Fibroblast of villous mesenchyme (primary cell): ENCODE measurements around the gene KMT2B. TPM values are rescaled to one million over a fixed set of nuclear protein-coding genes. Genes with fewer than 3 reads are reported as not detected.

ENCODE experiments used
- DNase-seq: peaks from one replicate; pipeline ENCODE4 v3.0.0-alpha.2; 2010; ENCODE audit warnings: low read depth
- H3K4me3 ChIP-seq: 2 replicates; pipeline ENCODE4 v1.5.1; 2011; ENCODE audit warnings: low read depth, mild to moderate bottlenecking, low read length
- total RNA-seq: library from RNA; depleted of rRNA; stranded (reverse); fragments of >200 nt; gene quantifications from 2 replicates; pipeline ENCODE4 v1.2.3, GENCODE V29; 2012
- TF ChIP-seq, protein P1 (sequence below): IDR thresholded peaks from 2 replicates; pipeline ENCODE4 v1.5.1; 2012; ENCODE audit warnings: low read depth, mild to moderate bottlenecking, low read length; ENCODE audit not compliant: insufficient read depth

Gene KMT2B
- total RNA-seq, 1 donor = 5.6 TPM

DNA sequence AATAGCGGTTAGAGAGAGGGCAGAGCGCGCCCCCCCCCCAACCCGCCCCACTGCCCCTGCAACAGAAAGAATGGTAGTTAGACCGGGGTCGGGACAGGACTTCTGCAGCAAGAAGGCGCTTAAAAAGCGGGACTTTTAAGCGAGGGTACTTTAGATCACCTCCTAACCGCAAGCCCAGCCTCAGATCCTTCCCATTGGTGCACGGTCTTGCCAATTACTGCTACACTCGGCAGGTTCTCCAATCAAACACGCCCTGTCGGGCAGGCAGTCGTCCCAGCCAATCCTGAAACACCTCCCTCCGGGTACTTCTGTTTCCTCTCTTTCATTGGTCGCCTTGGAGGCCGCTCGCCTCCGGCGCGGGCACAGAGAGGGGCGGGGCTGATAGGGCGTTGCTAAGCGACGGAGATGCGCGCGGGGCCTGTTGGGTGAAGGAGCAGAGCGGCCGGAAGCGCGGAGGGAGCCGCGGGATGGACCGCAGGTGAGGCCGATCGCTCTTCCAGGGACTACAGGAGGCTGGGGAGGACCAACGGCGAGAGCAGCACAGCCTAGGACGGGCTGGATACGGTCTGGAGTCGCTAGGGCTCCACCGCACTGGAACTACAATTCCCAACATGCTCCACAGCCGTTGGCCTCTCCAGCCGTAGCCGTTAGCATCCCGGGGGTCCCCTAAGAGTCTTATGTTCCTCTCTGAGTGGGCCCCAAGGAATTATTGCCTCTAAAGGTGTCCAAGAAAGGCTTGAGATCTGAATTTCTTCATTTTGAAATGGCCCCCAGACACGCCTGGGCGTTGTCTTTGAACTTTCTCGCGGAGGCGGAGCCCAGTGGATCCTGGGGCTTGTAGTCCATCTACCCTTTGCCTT lies 40.2 kb downstream of the KMT2B start, which contains the start of gene PROSER3:
Gene PROSER3, plus strand, starts transcription at position 428 of the 860 bp plus-strand sequence. Its CDS starts 40 bp downstream, at position 468.
- TF ChIP-seq, protein P1, sequence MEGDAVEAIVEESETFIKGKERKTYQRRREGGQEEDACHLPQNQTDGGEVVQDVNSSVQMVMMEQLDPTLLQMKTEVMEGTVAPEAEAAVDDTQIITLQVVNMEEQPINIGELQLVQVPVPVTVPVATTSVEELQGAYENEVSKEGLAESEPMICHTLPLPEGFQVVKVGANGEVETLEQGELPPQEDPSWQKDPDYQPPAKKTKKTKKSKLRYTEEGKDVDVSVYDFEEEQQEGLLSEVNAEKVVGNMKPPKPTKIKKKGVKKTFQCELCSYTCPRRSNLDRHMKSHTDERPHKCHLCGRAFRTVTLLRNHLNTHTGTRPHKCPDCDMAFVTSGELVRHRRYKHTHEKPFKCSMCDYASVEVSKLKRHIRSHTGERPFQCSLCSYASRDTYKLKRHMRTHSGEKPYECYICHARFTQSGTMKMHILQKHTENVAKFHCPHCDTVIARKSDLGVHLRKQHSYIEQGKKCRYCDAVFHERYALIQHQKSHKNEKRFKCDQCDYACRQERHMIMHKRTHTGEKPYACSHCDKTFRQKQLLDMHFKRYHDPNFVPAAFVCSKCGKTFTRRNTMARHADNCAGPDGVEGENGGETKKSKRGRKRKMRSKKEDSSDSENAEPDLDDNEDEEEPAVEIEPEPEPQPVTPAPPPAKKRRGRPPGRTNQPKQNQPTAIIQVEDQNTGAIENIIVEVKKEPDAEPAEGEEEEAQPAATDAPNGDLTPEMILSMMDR = no peak
- peak within 1 kb of the TSS; percentile 92 for H3K4me3 ChIP-seq
- DNase-seq = peak; percentile 100

GRCh38 chr19:35759697-35760096 lies 41.9 kb downstream of the KMT2B start:
- H3K4me3 ChIP-seq = no peak overlapping the region
- no peak for DNase-seq

DNA sequence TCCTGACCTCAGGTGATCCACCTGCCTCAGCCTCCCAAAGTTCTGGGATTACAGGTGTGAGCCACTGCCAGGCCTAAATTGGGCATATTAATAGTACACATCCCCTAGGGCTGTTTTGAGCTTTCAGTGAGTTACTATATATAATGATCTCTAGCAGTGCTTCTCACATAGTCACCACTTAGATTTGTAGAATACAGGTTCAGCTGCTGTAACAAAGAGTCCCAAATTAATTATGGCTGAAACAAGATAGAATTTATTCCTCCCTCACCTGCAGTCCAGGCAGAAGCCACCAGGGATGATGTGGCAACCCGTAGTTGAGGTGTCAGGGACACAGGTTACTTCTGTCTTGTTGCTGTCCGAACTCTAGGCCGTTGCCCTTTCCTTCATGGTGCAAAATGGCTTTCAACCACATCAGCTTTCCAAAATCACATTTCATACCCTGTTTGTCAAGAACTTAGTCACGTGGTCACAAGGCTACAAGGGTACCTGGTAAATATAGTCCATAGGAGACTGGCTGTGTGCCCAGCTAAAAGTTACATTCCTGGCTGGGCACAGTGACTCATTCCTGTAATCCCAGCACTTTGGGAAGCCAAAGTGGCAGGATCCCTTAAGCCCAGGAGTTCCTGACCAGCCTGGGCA lies 43.0 kb downstream of the KMT2B start:
- DNase-seq = no peak
- TF ChIP-seq, protein P1 = no peak
- no peak overlapping the region for H3K4me3 ChIP-seq

More at GRCh38 chr19:35759697-35760096, 41.9 kb downstream of the KMT2B start:
- TF ChIP-seq, protein P1 = no peak

DNA sequence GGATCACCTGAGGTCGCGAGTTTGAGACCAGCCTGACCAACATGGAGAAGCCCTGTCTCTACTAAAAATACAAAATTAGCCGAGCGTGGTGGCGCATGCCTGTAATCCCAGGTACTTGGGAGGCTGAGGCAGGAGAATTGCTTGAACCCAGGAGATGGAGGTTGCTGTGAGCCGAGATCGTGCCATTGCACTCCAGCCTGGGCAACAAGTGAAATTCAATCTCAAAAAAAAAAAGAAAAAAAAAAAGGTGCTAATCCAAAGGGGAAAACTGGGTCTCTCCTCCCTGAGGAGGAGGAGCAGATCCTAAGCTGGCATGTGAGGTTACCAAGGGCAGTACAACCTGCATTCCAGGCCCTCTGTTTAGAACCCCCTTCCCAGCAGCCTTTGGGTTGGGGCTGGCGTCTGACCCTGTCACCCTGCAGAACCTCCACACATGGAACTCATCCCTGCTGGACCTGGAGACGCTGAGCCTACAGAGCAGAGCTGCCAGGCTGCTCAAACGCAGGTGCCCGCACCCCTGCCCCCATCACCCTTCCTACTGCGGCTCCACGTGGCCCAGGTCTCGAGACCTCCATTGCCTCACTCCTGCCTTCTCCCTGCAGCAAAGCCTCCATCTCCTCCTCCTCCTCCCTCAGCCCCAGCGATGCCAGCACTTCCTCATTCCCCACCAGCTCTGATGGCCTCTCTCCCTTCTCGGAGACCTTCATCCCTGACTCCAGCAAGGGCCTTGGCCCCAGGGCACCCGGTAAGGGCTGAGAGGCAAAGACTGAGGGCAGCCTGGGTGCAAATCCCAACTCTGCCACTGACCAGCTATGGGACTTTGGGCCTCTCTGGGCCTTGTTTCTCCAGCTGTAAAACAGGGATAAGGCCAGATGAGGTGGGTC lies 46.9 kb downstream of the KMT2B start:
- TF ChIP-seq, protein P1 = no peak
- H3K4me3 ChIP-seq = no peak overlapping the region
- no peak for DNase-seq

- DNase-seq = no peak
- H3K4me3 ChIP-seq = no peak overlapping the region
- TF ChIP-seq, protein P1 = no peak
These were observed 48.8 kb downstream of the KMT2B start for GRCh38 chr19:35766571-35767104.
